PC-3 (cell line): ENCODE measurements around the gene FGF1. TPM values are rescaled to one million over a fixed set of nuclear protein-coding genes. Genes with fewer than 3 reads are reported as not detected.
A peak's percentile ranks its signal among the peaks of the same experiment; 100 is the strongest.

Source experiments
- ATAC-seq: fragments of 200-7000 bp; cut with Tn5 transposase; 2 replicates; pipeline ENCODE4 v1.9.1; 2020; ENCODE audit warnings: mild to moderate bottlenecking, moderate library complexity
- BruUV-seq: library from RNA; stranded (reverse); fragments of 400-500 nt; replicated peaks from 2 replicates; lab custom pipeline; 2021; lab: Mats Ljungman, UMichigan
- CTCF ChIA-PET: fragments of 300-600 bp; sonication (Branson Sonifier 250); formaldehyde crosslinking; loops from one replicate; lab custom pipeline; 2022; ENCODE audit warnings: antibody characterized with exemption; lab: Charles Lee
- POLR2A ChIA-PET: fragments of 300-600 bp; sonication (Branson Sonifier 250); formaldehyde crosslinking; loops from one replicate; lab custom pipeline; 2022; ENCODE audit warnings: antibody characterized with exemption; ENCODE audit not compliant: unreplicated experiment; lab: Charles Lee
- DNase-seq: peaks from one replicate; pipeline ENCODE4 v3.0.0-alpha.2; 2015
- H2AFZ ChIP-seq: fragments of 300-600 bp; sonication (generic); 2 replicates; pipeline ENCODE4 v1.6.0; 2016; ENCODE audit warnings: antibody characterized with exemption, low read length
- H3F3A ChIP-seq: fragments of 300-600 bp; sonication (generic); one replicate; pipeline ENCODE4 v1.6.0; 2017; ENCODE audit warnings: antibody characterized with exemption, low read length, control low read depth, mild to moderate bottlenecking; ENCODE audit not compliant: unreplicated experiment
- H3K27ac ChIP-seq: fragments of 300-600 bp; sonication (generic); 2 replicates; pipeline ENCODE4 v1.5.1; 2016; ENCODE audit warnings: mild to moderate bottlenecking, low read length
- H3K27me3 ChIP-seq: fragments of 300-600 bp; sonication (generic); 2 replicates; pipeline ENCODE4 v1.6.1; 2016; ENCODE audit warnings: low read length, mixed read lengths
- H3K36me3 ChIP-seq: fragments of 300-600 bp; sonication (generic); 2 replicates; pipeline ENCODE4 v1.6.1; 2016; ENCODE audit warnings: low read depth, mixed run types, low read length, mixed read lengths
- H3K4me1 ChIP-seq: fragments of 300-600 bp; sonication (generic); 2 replicates; pipeline ENCODE4 v1.5.1; 2016; ENCODE audit warnings: low read length; ENCODE audit not compliant: insufficient read depth
- H3K4me2 ChIP-seq: fragments of 300-600 bp; sonication (generic); 2 replicates; pipeline ENCODE4 v1.6.0; 2016; ENCODE audit warnings: low read length
- H3K4me3 ChIP-seq: fragments of 300-600 bp; sonication (generic); 2 replicates; pipeline ENCODE4 v1.5.1; 2016; ENCODE audit warnings: mild to moderate bottlenecking, low read length, mixed read lengths
- H3K79me2 ChIP-seq: fragments of 300-600 bp; sonication (generic); 2 replicates; pipeline ENCODE4 v1.6.1; 2017; ENCODE audit warnings: low read length, mixed read lengths
- H3K9ac ChIP-seq: fragments of 300-600 bp; sonication (generic); 2 replicates; pipeline ENCODE4 v1.6.0; 2016; ENCODE audit warnings: mild to moderate bottlenecking, low read length
- H3K9me2 ChIP-seq: fragments of 300-600 bp; sonication (generic); replicated peaks from 2 replicates; pipeline ENCODE4 v1.6.1; 2016; ENCODE audit warnings: mixed run types, low read length, mixed read lengths
- H3K9me3 ChIP-seq: fragments of 300-600 bp; sonication (generic); 2 replicates; pipeline ENCODE4 v1.6.1; 2016; ENCODE audit warnings: low read length, mixed read lengths
- H4K20me1 ChIP-seq: fragments of 300-600 bp; sonication (generic); 2 replicates; pipeline ENCODE4 v1.6.1; 2016; ENCODE audit warnings: low read length, mixed read lengths
- CTCF ChIP-seq: fragments of 300-600 bp; sonication (generic); conservative IDR thresholded peaks from 2 replicates; pipeline ENCODE4 v1.5.1; 2017; ENCODE audit warnings: antibody characterized with exemption, low read depth, mild to moderate bottlenecking, low read length
- EZH2 ChIP-seq: fragments of 300-600 bp; sonication (generic); IDR thresholded peaks from one replicate; pipeline ENCODE4 v1.6.1; 2017; ENCODE audit warnings: antibody characterized with exemption, mild to moderate bottlenecking, low read length; ENCODE audit not compliant: unreplicated experiment
- EZH2phosphoT487 ChIP-seq: fragments of 300-600 bp; sonication (generic); IDR thresholded peaks from 2 replicates; pipeline ENCODE4 v1.6.1; 2018; ENCODE audit warnings: mild to moderate bottlenecking, antibody characterized with exemption, low read length, borderline replicate concordance
- intact Hi-C: fragments of 100-400 bp; cut with micrococcal nuclease; formaldehyde crosslinking; loops from 2 replicates; pipeline ENCODE4 v1.9.0; 2023
- total RNA-seq: library from RNA; depleted of rRNA; stranded (reverse); fragments of >200 nt; gene quantifications from 2 replicates; pipeline ENCODE4 v1.2.3, GENCODE V29; 2014

FGF1 gene
- total RNA-seq, 1 experiment from 2014 or later = 1.5 TPM

GRCh38 chr5:142644640-142645361 lies 41.1 kb downstream of the FGF1 start:
- Histone ChIP-seq H3K9me3 (no peaks in the 10 kb centered on the region), H3K4me3 (peak overlapping the region; percentile 29), H2AFZ (peak overlapping the region; percentile 80), H3K9ac (peak overlapping the region; percentile 83), H3K27me3 (no peaks in the 10 kb centered on the region), H3K4me2 (peak overlapping the region; percentile 75), H3F3A (peaks cover 6% of the 10 kb centered on the region), H4K20me1 (no peaks in the 10 kb centered on the region), H3K4me1 (peaks cover 28% of the 10 kb centered on the region), H3K79me2 (no peaks in the 10 kb centered on the region), H3K9me2 (no peaks in the 10 kb centered on the region), H3K36me3 (no peaks in the 10 kb centered on the region), H3K27ac (peak overlapping the region; percentile 100)
- TSS peak; percentile 60 for BruUV-seq
- DNase-seq (peak; percentile 97), ATAC-seq (peak; percentile 93)
- TF ChIP-seq EZH2 (no peak), EZH2phosphoT487 (no peak), CTCF (no peak)
- ChIA-PET CTCF (interaction anchor here (0.5 to 2.3 kb wide), 4 partner anchors 10 to 675 kb away, joined by 3 to 13 read pairs (median 6); no protein-coding TSS in a partner anchor), POLR2A (interaction anchor here (0.6 to 0.7 kb wide), 6 partner anchors 23 to 602 kb away, joined by 3 to 5 read pairs (median 4); no protein-coding TSS in a partner anchor)
- intact Hi-C loops = loop anchor here (2.0 kb wide), 2 partner anchors 26 to 34 kb away; no protein-coding TSS in a partner anchor

DNA sequence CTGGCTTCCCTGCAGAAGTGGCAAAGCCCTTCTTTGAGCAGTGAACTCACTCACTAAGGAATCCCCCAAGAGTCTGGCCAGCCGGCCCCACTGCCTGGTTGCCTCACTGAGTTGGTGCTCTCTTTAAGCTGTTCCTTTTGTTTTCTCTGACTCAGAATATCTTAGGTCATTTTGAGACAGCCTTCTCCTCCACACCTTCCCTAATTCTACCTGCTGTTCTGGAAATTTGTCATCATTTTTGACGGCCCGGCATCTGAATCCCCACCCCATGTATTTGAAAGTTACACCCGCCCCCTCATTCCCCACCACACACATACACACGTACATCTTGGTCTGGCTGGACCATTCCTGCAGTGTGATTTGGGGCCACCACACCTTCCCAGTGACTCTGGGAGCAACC lies 41.8 kb downstream of the FGF1 start:
- ChIA-PET CTCF (interaction anchor here (1.2 to 2.3 kb wide), 2 partner anchors 11 to 69 kb away, joined by 7 to 13 read pairs; no protein-coding TSS in a partner anchor), POLR2A (interaction anchor here (0.6 to 0.7 kb wide), 4 partner anchors 23 to 602 kb away, joined by 3 to 5 read pairs (median 4); no protein-coding TSS in a partner anchor)
- H3K9ac ChIP-seq = peak overlapping the region; percentile 71
- peak overlapping the region; percentile 34; the same call in 1 of the 2 replicates for H2AFZ ChIP-seq
- peaks cover 28% of the 10 kb centered on the region for H3K4me1 ChIP-seq
- H3K79me2 ChIP-seq = no peaks in the 10 kb centered on the region
- no peaks in the 10 kb centered on the region for H3K9me3 ChIP-seq
- TF ChIP-seq EZH2 = no peak
- no peak for TF ChIP-seq EZH2phosphoT487
- no peak for TF ChIP-seq CTCF
- H3K9me2 ChIP-seq = no peaks in the 10 kb centered on the region
- intact Hi-C loops = loop anchor here (2.0 kb wide), 2 partner anchors 25 to 33 kb away; no protein-coding TSS in a partner anchor
- H3K27me3 ChIP-seq = no peaks in the 10 kb centered on the region
- H3F3A ChIP-seq = peaks cover 6% of the 10 kb centered on the region
- H4K20me1 ChIP-seq = no peaks in the 10 kb centered on the region
- peak overlapping the region; percentile 57 for H3K4me2 ChIP-seq
- DNase-seq (peak; percentile 52), ATAC-seq (peak; percentile 23)
- peak overlapping the region; percentile 29; the same call in 1 of the 2 replicates for H3K4me3 ChIP-seq
- H3K27ac ChIP-seq = peak overlapping the region; percentile 100
- no TSS peak for BruUV-seq
- no peaks in the 10 kb centered on the region for H3K36me3 ChIP-seq
